ENCODE results near the gene SEMA3D.
A peak's percentile ranks its signal among the peaks of the same experiment; 100 is the strongest.

The SEMA3D gene

DNA sequence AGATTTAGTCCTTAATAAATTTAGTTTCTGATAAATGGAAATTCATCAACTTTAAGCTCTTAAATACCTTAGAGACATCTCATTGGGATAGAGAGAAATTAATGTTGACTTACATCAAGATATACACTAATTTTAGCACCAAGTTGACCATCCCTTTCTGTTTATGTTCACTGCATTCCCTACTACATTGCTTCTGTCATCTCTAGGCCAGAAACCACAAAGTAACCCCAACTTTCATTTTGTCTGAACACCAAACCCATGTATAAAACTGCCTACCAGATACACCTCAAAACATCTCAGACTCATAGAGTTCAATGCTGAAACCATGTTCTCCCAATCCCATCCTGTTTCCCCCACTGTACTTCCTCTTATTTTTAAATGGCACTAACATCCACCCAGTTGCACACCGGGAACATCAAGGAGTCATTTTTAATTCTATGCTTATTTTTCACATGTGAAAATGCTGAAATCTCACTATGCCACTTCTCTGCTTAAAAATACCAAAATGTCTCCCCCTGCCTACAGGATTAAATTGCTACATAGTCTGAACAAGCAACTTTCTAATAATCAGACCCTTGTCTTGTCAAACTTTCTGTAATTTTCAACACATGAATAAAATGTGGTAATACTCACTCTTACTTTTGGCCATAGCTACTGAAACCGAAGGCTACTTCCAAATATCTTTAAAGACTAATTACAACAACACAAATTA, 201.6 kb downstream of the SEMA3D start:
- no peak overlapping the region for H3K27ac ChIP-seq (ENCODE audit: low read length)
- H3K4me3 ChIP-seq (ENCODE audit: low read length): no peak overlapping the region
- no peaks in the 10 kb centered on the region for H3K27me3 ChIP-seq (ENCODE audit: low read depth, low read length)
- H3K4me2 ChIP-seq (ENCODE audit: low read length): no peak overlapping the region
- H3K36me3 ChIP-seq (replicated peaks; ENCODE audit: low read depth, low read length): no peaks in the 10 kb centered on the region
- H3K4me1 ChIP-seq (ENCODE audit: low read length): no peaks in the 10 kb centered on the region
- no peaks in the 10 kb centered on the region for H3K79me2 ChIP-seq (ENCODE audit: low read length)
- H3K9ac ChIP-seq (ENCODE audit: low read length): no peak overlapping the region
- H3K9me3 ChIP-seq (ENCODE audit: insufficient read depth, low read length): no peaks in the 10 kb centered on the region
- TF ChIP-seq, protein P1, sequence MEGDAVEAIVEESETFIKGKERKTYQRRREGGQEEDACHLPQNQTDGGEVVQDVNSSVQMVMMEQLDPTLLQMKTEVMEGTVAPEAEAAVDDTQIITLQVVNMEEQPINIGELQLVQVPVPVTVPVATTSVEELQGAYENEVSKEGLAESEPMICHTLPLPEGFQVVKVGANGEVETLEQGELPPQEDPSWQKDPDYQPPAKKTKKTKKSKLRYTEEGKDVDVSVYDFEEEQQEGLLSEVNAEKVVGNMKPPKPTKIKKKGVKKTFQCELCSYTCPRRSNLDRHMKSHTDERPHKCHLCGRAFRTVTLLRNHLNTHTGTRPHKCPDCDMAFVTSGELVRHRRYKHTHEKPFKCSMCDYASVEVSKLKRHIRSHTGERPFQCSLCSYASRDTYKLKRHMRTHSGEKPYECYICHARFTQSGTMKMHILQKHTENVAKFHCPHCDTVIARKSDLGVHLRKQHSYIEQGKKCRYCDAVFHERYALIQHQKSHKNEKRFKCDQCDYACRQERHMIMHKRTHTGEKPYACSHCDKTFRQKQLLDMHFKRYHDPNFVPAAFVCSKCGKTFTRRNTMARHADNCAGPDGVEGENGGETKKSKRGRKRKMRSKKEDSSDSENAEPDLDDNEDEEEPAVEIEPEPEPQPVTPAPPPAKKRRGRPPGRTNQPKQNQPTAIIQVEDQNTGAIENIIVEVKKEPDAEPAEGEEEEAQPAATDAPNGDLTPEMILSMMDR (IDR thresholded peaks at IDR 0.05; ENCODE audit: low read depth, low read length): peak; percentile 27; the same call in 1 of the 2 replicates
- no peak for TF ChIP-seq EZH2phosphoT487 (IDR thresholded peaks at IDR 0.05; ENCODE audit: low read depth)
- no peak overlapping the region for H2AFZ ChIP-seq (ENCODE audit: low read depth, low read length)
- H4K20me1 ChIP-seq (ENCODE audit: insufficient read depth, low read length): no peaks in the 10 kb centered on the region

DNA sequence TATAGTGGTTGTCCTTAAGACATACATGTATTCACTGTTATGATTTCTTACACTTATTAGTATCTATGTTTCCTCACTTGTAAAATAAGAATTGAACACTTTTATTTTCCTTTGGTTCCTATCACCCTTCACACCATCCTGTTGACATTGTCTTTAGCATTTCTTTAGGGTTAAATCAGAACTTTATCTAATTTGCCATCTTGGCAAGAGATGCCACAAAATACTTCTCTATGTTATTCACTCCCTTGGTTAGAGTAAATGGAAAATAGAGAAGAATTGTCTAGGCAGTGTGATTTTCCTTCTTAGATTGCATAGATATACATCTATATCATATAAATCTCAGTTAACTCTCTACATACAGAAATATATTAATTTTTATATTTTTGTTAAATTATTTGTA, 204.7 kb downstream of the SEMA3D start:
- Histone ChIP-seq H3K9me3 (ENCODE audit: insufficient read depth, low read length) (no peaks in the 10 kb centered on the region), H3K27me3 (ENCODE audit: low read depth, low read length) (no peaks in the 10 kb centered on the region), H3K4me2 (ENCODE audit: low read length) (no peak overlapping the region), H3K79me2 (ENCODE audit: low read length) (no peaks in the 10 kb centered on the region), H3K9ac (ENCODE audit: low read length) (no peak overlapping the region), H3K27ac (ENCODE audit: low read length) (no peak overlapping the region), H2AFZ (ENCODE audit: low read depth, low read length) (no peak overlapping the region), H4K20me1 (ENCODE audit: insufficient read depth, low read length) (no peaks in the 10 kb centered on the region), H3K36me3 (replicated peaks; ENCODE audit: low read depth, low read length) (no peaks in the 10 kb centered on the region), H3K4me1 (ENCODE audit: low read length) (no peaks in the 10 kb centered on the region), H3K4me3 (ENCODE audit: low read length) (no peak overlapping the region)
- no peak for TF ChIP-seq EZH2phosphoT487 (IDR thresholded peaks at IDR 0.05; ENCODE audit: low read depth)
- TF ChIP-seq, protein P1 (IDR thresholded peaks at IDR 0.05; ENCODE audit: low read depth, low read length): no peak

DNA sequence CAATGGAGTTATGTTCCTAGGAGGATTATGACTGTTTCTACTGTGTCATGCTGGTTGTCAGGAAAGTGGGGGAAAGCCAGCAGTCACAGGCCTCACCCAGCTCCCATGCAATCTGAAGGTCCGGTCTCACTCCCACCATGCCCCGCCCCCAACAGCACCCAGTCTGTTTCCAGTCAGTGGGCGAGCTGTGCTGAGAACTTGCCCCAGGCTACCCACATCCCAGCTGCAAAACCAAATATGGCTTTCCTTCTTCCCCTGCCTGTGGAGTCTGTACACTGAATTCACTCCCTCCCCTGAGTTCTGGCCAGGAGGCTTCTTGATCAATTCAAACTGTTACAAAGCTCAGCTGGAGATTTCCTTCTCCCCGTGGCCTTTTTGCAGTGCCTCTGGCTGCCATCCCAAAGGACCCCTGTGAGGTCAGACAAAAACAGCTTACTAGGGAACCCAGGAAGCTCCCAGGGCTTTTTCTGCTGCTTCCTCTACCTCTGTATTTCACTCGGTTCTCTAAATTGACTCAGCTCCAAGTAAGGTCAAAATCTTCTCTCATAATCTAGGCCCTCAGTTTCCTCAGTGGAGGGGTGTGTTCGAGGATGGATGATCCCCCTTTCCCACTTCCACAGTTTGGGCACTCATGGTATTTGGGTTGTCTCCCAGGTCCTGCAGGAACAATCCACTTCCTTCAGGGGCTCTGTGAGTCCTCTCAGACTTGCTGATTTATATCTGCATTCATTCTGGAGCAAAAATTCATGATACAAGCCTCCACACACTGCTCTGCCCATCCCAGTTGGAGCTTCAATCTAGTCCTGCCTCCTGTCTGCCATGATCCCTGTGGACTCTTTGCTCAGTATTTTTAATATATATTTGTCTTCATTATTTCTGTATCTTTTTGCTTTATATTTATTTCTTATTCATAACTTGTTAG, 205.5 kb downstream of the SEMA3D start:
- H3K9ac ChIP-seq (ENCODE audit: low read length): no peak overlapping the region
- H3K9me3 ChIP-seq (ENCODE audit: insufficient read depth, low read length): no peaks in the 10 kb centered on the region
- no peaks in the 10 kb centered on the region for H3K36me3 ChIP-seq (replicated peaks; ENCODE audit: low read depth, low read length)
- no peak overlapping the region for H2AFZ ChIP-seq (ENCODE audit: low read depth, low read length)
- no peaks in the 10 kb centered on the region for H4K20me1 ChIP-seq (ENCODE audit: insufficient read depth, low read length)
- H3K4me1 ChIP-seq (ENCODE audit: low read length): no peaks in the 10 kb centered on the region
- no peak for TF ChIP-seq EZH2phosphoT487 (IDR thresholded peaks at IDR 0.05; ENCODE audit: low read depth)
- TF ChIP-seq, protein P1 (IDR thresholded peaks at IDR 0.05; ENCODE audit: low read depth, low read length): no peak
- H3K27me3 ChIP-seq (ENCODE audit: low read depth, low read length): no peaks in the 10 kb centered on the region
- H3K4me3 ChIP-seq (ENCODE audit: low read length): no peak overlapping the region
- no peak overlapping the region for H3K27ac ChIP-seq (ENCODE audit: low read length)
- no peak overlapping the region for H3K4me2 ChIP-seq (ENCODE audit: low read length)
- H3K79me2 ChIP-seq (ENCODE audit: low read length): no peaks in the 10 kb centered on the region

DNA sequence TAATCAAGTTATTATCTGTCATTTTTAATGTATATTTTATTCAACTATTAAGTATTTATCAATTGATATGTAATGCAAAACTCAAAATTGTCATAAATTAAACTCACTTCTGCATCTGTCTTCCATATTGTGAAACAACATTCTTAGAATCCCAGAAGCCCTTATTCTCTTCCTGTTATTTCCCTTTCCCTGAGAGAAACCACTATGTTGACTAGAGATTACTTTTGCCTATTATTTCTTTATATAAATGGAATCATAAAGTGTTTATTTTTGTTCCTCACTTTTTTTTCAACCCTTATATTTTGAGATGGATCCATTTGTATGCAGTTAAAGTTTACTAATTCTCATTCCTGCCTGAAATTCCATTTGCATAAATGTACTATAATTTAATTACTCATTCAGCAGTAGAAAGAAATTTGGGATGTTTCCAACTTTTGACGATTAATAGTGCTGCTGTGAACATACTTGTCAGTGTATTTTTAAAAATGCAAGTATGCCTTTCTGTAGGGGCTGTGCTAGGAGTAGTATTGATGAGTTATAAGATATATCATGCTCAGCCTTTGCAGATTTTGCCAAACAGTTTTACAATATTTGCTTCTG, 211.2 kb downstream of the SEMA3D start:
- Histone ChIP-seq H4K20me1 (ENCODE audit: insufficient read depth, low read length) (no peaks in the 10 kb centered on the region), H3K9me3 (ENCODE audit: insufficient read depth, low read length) (no peaks in the 10 kb centered on the region), H3K27me3 (ENCODE audit: low read depth, low read length) (no peaks in the 10 kb centered on the region), H3K79me2 (ENCODE audit: low read length) (no peaks in the 10 kb centered on the region), H3K4me3 (ENCODE audit: low read length) (no peak overlapping the region), H3K4me1 (ENCODE audit: low read length) (no peaks in the 10 kb centered on the region), H3K9ac (ENCODE audit: low read length) (no peak overlapping the region), H3K27ac (ENCODE audit: low read length) (no peak overlapping the region), H3K4me2 (ENCODE audit: low read length) (no peak overlapping the region), H2AFZ (ENCODE audit: low read depth, low read length) (no peak overlapping the region), H3K36me3 (replicated peaks; ENCODE audit: low read depth, low read length) (no peaks in the 10 kb centered on the region)
- TF ChIP-seq EZH2phosphoT487 (IDR thresholded peaks at IDR 0.05; ENCODE audit: low read depth): no peak
- TF ChIP-seq, protein P1 (IDR thresholded peaks at IDR 0.05; ENCODE audit: low read depth, low read length): no peak
